T-helper 1 cell (primary cell): ENCODE measurements around the gene CYP27C1.

Experiments used
- DNase-seq, 5 donors: peaks; one replicate each; pipeline ENCODE4 v3.0.0-alpha.2; 2012 to 2020

Gene CYP27C1

GRCh38 chr2:127146071-127146725 is 73.9 kb downstream of the CYP27C1 start:
- no peak for DNase-seq

GRCh38 chr2:127145280-127145895 is 74.7 kb downstream of the CYP27C1 start:
- no peak for DNase-seq

GRCh38 chr2:127143841-127144782 is 76.0 kb downstream of the CYP27C1 start:
- no peak for DNase-seq

GRCh38 chr2:127142663-127143630 is 77.2 kb downstream of the CYP27C1 start:
- no peak for DNase-seq

GRCh38 chr2:127140538-127140937 is 79.6 kb downstream of the CYP27C1 start:
- no peak for DNase-seq

GRCh38 chr2:127139766-127140165 is 80.3 kb downstream of the CYP27C1 start:
- no peak for DNase-seq

- DNase-seq: no peak
These were observed 81.8 kb downstream of the CYP27C1 start for GRCh38 chr2:127138281-127138680.

GRCh38 chr2:127137741-127138140 is 82.4 kb downstream of the CYP27C1 start:
- DNase-seq: no peak

- DNase-seq: no peak
These were observed 82.9 kb downstream of the CYP27C1 start for GRCh38 chr2:127137225-127137624.

- no peak for DNase-seq
These were observed 85.0 kb downstream of the CYP27C1 start for GRCh38 chr2:127134833-127135830.

GRCh38 chr2:127134235-127134634 is 85.9 kb downstream of the CYP27C1 start:
- no peak for DNase-seq
